Hippocampal formation (tissue), 2 donors: ENCODE results near the gene PDIA6.

Source experiments
- DNase-seq, 2 donors: peaks; one replicate each; lab custom pipeline; 2025; lab: John Stamatoyannopoulos, UW

PDIA6 gene

DNA sequence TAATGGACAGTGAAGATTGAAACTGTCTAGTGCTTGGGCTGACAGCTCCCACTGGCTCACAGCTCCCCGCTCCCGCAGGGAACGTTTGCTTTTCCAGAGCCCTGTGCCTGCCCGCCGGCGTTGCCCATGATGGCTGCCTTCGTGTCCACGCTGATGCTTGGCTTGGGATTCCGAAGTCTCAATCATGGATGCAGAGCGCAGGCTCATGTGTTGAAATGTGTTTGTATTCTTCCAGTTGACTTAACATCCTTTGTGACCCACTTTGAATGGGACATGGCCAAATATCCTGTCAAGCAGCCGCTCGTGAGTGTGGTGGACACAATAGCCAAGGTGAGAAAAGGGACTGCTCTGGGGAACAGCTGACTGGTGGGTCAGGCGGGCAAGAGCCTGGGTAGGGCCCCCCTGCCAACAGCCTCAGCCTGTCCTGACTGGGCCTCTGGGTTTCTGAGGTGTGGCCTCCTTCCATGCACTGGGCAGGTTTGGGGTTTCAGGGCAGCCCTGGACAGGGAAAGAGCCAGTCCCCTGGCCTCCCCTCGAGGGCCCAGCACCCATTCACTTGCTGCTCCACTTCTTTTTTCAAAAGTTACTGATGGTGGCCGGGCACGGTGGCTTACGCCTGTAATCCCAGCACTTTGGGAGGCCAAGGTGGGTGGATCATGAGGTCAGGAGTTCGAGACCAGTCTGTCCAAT, 48.3 kb downstream of the PDIA6 start:
- no peak for DNase-seq

DNA sequence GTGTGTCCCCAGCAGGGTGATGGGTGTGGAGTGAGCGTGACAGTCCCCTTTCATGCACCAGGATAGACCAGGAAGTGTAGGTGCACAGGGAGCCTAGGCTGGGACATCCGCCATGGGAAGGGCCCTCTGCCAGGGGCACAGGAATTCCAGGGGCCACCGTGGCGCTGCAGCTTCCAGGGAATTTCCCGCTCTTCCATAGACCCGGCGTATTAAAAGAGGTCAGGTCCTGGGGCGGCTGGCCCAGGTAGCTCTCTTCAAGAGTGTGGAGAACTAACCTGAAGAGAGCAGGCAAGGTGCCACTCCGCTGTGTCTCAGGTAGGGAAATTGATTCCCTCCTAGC, 49.2 kb downstream of the PDIA6 start:
- no peak for DNase-seq

DNA sequence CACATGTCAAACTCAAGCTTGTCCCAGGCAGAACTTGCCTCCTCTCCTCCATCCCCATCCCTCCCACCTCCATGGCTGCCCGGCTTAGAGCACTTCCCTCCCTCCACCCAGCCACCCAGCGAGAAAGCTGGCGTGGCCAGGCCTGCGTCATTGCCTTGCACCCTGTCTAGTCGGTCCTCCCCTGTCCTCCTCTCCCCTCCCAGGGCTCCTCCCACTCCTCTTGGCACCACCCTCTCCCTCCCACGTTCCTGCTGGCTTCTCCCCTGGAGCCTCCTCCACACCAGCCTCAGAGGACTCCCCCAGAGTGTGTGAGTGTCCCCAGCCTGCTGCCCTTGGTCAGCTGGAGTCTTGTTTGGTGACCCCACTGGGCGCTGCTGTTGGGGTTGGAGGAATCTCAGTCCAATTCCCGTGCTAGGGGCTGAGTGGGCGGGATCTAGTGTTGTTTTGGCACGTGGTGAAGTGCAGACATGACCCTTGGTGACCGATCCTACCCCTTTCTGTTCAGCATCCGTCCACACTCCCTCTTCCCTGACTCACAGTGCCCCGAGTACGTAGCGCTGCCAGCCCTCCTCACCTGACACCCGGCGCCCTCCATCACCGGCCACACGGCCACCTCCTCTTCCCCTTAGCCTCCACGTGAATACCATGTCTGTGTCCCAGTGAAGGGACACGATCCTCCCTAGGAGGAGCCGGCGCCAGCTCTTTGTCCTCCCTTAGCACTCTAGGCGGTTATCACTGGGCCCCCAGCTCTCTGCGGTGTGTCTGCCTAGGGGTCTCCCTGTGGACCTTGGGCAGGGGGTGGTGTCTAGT, 49.7 kb downstream of the PDIA6 start:
- DNase-seq = no peak

DNA sequence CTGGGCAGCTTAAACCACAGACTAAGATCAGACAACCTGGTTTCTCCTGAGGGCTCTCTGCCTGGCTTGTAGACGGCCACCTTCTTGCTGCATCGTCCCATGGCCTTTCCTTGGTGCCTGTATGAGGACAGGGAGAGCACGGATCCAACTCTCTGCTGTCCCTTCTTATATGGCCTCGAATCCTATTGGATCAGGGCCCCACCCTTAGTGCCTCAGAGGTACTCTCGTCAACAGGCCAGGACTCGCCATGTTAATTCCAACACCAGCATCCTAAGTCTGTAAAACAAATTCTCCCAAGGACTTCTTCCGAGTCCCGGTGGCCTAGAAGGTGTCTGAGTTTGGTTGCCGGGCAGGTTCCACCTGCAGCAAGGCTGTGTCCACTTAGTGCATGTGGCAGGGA, 51.0 kb downstream of the PDIA6 start:
- no peak for DNase-seq

DNA sequence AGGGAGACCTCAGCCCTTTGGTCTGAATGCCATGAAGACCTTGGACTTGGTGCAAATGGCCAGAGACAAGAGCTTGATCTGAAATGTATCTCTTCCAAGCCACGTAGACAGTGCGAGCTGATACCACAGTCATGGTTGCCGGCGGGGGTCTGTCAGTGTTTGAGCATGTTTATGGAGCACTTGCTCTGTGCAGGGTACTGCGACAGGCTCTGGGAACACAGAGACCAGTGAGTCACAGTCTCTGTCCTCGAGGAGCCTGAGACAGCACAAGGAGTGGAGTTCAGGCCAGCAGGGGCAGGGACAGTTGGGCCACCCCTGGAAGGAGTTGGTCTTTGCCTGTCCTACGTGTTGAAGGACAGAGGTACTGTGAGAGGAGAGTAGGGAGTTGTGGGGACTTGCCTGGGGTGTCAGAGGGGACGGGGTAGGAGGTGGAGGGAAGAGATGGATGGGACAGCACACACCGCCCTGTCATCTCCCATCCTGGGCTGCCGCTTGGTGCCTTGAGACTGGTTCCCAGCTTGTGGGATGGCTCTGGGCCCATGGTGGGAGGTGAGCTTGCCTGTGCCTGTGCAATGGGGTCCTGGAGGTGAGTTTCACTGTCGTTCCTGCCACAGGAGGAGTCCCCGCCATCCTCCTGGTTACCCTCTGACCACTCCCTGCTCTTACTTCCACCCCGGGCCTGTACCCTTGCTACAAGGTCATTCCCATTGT, 51.6 kb downstream of the PDIA6 start:
- no peak for DNase-seq

DNA sequence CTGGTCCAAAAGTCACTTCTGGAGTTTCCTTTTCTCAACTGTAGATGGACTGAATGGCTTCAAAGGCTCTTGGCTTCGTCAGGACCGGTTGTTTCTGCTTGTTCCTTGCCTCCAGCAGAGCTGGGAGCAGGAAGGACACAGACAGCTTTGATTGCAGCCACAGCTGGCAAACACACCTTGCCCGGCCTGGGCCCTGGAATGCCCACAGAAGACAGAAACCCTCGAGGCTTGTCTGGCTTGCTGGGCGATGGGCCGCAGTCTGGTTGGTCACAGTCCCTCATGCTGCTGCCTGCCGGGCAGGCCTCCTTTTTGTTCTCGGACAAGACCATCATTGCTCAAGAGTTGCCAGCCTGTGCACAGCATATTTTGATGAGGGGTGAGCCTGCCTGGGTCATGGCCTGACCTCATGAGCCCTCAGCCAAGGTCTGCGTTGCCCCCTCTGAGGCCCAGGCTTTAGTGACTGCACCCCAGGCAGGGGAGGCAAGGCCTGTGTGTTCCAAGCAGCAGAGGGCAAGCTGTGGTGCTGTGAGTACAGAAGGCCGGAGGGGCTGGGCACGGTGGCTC, 53.4 kb downstream of the PDIA6 start:
- DNase-seq = no peak

DNA sequence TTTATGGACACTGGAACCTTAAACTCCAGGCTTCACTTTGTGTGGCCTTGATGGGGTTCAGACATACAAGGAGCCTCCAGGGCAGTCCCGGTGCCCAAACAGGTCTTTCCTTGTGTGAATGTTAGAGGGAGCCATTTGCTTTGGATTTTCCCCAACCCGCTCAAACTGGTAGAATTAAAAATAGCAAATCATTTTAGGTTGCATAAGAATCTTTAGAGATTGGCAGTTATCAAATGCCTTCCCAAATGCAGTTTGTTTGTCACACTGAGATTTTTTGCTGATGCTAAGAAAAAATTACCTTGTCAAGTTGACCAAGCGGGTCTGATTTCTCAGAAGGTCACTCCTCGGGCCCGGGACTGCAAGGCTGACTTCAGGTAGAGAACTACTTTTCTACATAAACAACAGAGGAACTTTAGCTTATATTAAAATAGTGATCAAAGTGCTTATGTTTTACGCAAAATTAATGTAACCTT, 54.7 kb downstream of the PDIA6 start:
- no peak for DNase-seq

DNA sequence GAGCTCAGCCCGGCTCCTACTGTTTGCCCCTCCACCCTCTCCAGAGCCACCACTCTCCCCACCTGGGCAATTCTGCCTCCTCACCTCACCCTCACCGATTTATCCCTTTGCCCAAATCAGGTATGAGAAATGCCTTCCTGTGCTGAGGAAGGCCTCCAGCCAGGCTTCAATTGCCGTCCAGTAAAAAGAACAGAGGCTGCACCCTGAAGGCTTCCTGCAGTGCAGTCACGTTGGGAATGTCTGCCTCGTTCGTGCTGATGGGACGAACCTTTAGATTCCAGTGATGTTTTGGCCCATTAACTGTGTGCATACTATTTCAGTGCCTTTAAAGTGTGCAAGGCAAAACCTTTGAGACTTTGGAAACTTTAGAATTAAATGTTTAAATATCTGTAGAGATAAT, 57.0 kb downstream of the PDIA6 start:
- DNase-seq = no peak

DNA sequence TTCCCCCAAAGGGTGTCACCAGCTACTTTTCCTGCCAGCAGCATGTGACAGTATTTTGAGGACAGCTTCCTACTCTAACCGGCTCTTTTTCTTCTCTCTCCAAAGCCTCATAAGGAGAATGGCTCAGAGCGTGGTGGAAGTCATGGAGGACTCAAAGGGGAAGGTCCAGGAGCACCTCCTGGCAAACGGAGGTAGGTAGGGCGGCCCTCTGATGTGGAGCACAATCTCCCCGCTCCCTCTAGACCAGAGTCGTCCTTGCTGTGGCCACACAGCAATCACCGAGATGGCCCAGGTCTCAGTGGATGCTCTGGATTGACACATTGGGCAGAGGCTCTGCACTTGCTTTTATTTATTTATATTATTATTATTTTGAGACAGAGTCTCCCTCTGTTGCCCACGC, 58.7 kb downstream of the PDIA6 start:
- no peak for DNase-seq

DNA sequence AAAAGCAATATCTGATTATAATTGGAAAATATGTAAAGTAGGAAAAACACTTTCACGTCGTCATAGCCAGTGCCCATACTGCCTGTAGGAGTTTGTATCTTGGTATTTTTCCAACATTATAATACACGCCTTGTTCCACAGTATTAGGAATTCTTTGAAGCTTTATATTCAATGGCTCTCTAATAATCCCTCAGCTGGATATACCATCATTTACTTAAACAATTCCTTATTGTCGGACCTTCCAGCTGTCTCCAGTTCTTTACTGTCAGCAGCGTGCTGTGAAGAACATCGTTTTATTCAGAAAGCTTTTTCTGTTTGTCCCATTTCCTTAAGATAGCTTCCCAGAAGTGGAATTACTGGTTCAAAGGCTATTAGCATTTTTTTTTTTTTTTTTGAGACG, 59.4 kb downstream of the PDIA6 start:
- no peak for DNase-seq

DNA sequence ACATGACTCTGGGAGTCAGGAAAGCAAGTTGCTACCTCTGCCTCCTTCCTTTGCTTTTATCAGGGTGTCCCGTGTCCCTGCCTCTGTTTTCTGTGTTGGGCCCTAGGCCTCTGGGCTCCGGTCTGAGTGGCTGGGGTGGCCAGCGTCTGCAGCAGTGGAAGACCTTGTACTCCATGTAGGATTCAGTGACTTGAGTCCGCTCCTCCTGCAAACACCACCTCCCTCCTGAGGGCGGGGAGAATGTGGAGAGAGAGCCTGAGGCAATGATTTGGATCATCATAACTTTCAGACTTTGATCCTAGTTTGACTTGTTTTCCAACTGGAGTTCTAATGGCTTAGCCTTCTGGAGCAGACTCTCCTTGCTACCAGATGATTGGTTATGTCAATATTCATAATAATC, 60.3 kb downstream of the PDIA6 start:
- no peak for DNase-seq

DNA sequence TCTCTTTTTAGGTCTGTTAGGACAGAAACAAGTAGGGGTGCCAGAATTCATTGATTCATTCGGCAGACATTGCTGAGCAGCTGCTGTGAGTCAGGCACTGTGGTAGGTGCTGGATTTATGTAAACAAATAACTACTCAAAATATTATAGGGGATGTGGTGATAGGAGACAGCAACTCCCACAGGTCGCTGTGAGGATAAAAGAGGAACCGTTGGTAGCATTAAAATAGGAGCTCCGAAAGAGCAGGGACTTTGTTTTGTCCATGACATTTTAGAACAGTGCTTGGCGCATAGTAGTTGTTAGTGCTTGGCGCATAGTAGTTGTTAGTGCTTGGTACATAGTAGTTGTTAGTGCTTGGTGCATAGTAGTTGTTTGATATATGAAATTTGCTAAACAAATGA, 62.0 kb downstream of the PDIA6 start:
- no peak for DNase-seq

DNA sequence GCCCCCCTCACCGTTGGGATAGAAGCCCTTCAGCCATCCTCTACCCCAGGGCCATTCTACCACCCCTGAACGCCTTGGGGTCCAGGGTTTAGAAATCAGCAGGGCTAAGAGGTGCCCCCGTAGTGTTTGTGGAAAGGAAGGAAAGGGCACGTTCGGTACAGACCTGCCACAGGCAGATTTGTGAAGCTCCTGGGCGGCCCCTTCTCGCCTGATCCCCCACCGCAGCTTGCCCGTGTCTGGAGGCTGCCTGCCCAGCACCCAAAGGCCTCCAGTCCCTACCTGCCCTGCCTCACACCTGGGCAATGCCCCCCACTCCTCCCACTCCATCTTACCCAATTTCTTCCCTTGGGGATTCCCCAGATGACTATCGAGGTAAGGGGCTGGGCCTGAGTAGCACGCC, 69.9 kb downstream of the PDIA6 start:
- DNase-seq = no peak

DNA sequence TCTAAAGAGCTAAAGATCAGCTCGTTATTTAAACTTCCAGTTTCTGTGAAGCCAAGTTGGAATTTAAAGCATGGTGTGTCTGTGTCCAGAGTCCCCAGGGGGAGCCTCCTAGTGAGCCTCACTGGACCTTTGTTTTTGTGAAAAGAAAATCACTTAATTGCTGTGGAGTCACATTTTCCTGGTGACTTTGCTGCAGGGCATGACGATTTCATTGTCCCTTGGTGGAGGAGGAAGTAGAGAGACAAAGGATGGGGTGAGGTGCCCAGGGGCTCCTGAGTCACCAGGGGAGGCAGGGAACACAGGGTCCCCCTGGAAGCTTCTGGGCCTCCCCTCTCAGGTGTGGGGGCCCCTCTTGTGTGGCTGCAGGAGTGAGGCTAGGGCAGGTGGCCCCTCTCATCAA, 71.4 kb downstream of the PDIA6 start:
- DNase-seq = no peak

DNA sequence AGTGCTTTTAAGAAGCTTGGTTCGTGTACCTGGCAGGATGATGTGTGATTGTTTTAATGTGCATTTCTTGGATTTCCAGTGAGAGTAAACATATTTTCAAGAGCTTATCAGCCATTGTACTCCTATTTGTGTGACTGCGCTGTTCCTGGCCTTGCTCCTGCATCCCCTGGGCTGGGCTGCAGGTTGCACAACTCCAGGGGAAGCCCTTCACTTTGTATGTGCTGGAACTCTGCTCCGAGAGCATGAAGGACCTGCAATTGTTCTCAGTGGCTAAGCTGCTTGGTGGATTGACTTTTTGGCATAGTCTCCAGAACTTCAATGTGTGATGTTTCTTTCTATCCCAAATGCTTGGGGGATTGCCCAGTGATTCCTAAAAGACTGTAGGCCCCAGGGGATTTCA, 72.4 kb downstream of the PDIA6 start:
- DNase-seq = no peak

DNA sequence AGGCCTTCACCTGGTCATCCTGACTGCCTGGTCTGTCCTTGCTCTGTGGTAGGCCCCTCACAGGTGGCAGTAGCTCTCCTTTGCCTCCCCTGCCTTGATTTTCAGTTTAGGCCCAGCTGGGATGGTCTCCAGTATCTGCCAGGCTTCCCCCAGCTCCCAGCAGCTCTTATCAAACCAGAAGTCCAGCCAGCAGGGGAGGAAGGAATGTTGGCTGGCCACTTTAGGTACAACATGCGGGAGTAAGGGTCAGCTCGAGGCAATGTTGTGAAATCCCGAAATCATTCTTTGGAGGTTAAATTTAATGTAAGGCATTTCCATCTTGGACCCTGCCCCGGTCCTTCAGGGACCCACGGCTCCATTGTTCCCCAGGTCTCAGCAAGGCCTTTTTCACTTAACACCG, 74.4 kb downstream of the PDIA6 start:
- DNase-seq = no peak

DNA sequence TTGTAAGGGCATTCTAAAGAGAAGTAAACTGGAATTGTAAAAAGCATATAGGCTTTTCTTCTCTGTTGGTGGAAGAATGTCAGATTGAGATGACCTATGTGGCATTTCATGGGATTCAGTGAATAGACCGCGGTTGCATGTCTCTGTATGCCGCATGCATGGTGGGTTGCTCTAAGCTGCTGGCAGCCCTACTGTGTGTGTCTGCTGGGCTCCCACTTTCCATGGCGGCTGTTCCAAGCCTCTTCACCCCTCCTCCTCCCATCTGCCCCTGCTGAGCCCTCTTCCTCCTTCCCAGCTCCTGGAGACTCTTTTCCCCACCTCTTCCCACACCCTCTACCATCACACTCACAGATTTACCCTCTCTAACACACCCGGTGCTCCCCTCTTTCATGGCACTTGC, 78.6 kb downstream of the PDIA6 start:
- no peak for DNase-seq

DNA sequence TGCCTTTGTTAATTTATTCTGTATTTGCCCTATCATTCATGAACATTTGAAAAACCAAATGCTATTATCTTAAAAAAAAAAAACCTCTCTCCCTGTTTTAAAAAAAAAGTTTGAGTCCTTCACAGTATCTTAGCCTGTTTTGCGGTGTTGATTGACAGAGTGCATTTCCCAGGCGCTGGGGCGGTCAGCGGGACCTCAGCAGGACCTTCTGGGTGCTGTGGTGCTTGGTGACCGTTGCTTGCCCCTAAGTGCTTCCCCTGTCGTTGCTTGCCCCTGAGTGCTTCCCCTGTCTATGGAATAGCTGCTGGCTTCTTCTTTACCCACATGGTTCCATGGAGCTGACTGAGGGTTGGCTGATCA, 79.0 kb downstream of the PDIA6 start:
- no peak for DNase-seq
